Fibroblast of mammary gland (primary cell): Measurements from ENCODE around the gene CLDN6.

Experiments used
- DNase-seq: peaks from one replicate; pipeline ENCODE4 v3.0.0-alpha.2; 2010; ENCODE audit warnings: low read depth
- H3K4me3 ChIP-seq: 2 replicates; pipeline ENCODE4 v1.5.1; 2011; ENCODE audit warnings: low read depth, mild to moderate bottlenecking, low read length, moderate library complexity; ENCODE audit not compliant: control insufficient read depth
- TF ChIP-seq, protein P1 (sequence below): conservative IDR thresholded peaks from 2 replicates; pipeline ENCODE4 v1.5.1; 2011; ENCODE audit warnings: low read depth, low read length, inconsistent platforms; ENCODE audit not compliant: control insufficient read depth, insufficient read depth

Gene CLDN6, protein sequence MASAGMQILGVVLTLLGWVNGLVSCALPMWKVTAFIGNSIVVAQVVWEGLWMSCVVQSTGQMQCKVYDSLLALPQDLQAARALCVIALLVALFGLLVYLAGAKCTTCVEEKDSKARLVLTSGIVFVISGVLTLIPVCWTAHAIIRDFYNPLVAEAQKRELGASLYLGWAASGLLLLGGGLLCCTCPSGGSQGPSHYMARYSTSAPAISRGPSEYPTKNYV

DNA sequence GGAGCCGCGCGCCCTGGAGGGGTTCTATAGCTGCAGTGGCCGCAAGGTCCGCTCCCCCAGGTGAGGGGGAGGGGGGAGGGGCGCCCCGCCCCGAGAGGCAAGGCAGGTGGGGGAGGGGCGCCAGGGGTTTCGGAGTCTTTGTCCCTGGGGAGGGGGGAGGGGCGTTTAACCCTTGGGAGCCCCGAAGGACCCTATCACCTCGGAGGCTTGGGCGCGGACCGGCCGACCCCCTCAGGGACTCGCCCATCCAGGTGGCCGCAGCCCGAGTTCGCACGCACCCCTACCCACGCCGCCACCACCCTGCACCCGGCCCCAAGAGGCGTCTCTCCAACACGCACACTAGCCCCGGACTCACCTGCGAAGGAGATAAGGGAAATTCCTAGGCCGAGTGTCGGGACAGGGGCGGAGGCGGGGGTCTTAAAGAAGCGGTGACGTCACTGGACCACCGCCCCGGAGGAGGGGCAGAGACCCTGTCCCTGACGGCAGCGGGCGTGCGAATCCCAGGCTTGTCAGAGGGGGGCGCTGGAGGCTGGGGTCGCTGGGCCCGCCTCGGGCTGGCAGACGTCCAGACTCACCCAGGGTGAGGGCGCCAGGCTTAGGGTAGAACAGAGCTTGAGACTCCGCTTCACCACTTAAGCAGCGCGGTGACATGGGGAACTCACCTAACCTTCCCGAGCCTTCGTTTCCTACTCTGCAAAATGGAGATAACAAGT, at the start of gene CLDN6:
Gene CLDN6 (minus strand): TSS at position 390 of the 713 bp plus-strand sequence. CDS start 2,162 bp downstream, outside the sequence.
- TF ChIP-seq, protein P1, sequence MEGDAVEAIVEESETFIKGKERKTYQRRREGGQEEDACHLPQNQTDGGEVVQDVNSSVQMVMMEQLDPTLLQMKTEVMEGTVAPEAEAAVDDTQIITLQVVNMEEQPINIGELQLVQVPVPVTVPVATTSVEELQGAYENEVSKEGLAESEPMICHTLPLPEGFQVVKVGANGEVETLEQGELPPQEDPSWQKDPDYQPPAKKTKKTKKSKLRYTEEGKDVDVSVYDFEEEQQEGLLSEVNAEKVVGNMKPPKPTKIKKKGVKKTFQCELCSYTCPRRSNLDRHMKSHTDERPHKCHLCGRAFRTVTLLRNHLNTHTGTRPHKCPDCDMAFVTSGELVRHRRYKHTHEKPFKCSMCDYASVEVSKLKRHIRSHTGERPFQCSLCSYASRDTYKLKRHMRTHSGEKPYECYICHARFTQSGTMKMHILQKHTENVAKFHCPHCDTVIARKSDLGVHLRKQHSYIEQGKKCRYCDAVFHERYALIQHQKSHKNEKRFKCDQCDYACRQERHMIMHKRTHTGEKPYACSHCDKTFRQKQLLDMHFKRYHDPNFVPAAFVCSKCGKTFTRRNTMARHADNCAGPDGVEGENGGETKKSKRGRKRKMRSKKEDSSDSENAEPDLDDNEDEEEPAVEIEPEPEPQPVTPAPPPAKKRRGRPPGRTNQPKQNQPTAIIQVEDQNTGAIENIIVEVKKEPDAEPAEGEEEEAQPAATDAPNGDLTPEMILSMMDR, result peak; percentile 17
- no peak for DNase-seq
- no peak within 1 kb of the TSS for H3K4me3 ChIP-seq

DNA sequence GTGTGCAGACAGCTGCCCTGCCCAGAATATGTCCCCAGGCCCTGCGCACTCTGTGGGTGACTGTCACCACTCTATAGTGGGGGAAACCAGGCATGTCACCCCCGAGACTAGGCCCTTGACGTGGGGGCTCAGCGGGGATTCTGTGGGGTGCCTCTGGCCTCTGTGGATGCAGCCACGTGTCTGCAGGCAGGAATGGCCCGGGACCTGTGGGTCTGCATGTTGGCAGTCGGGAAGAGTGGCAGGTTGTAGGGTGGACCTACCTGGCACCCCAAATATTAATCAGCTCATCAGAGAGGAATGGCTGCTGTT, 48.4 kb upstream of the CLDN6 start:
- no peak overlapping the region for H3K4me3 ChIP-seq
- TF ChIP-seq, protein P1, result no peak
- no peak for DNase-seq

DNA sequence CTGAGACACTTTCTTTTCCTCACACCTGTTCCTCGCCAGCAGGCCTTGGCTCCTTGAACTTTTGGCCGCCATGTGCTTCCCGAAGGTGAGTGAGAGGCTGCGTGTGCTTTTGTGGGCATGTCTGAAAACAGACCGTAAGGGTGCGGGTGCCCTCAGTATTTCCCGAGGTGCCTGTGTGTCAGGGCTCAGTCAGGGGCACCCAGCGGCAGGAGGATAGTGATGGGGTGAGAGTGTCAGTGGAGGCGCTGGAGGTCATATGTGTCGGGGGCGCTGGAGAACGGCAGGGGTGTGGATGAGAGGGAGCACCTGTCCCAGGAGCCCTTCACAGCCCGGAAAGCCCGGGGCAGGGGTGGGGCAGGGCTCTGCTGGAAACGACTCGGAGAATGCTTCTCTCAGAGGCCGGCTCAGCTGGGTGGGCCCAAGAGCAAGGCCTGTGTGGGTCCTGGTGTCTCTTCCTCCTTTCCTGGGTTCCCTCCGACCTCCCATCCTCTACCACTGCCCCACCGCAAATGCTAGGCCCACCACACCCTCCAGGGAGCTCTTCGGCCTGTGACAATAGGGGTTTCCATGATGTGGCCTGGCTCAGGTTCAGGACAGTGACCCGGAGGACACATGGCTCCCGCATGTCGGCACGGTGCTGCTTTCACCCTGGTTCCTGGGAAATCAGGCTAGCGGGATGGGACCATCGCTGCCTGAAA, 47.9 kb upstream of the CLDN6 start:
- TF ChIP-seq, protein P1, result no peak
- peak overlapping the region; percentile 7 for H3K4me3 ChIP-seq
- no peak for DNase-seq

DNA sequence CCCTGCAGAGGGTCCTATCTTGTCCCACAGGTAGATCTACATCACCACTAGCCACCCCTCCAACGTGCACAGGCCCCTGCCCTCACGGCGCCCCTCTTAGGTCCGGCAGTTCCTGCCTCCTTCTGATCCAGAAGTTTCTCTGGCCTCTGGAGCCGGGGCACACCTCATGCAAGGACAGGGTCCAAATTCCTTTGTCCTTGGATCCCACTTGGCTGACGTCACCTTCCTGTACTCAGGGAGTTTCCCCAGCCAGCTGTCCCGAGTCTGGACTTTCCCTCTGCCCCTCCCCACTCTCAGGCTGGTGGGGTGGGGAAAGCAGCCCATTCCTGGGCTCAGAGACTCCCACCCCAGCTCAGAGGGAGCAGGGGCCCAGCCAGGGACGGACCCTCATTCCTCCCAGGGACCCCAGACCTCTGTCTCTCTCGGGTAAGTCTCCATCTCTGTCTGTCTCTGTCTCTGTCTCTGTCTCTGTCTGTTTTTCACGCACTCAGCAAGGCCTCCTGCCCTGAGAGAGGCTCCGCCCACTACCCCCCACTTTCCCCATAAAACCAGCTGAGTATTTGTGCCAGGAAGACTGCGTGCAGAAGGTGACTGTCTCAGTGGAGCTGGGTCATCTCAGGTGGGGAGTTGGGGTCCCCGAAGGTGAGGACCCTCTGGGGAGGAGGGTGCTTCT, 47.2 kb upstream of the CLDN6 start, which contains the start of gene IL32:
Gene IL32 (plus strand): TSS at position 572 of the 673 bp plus-strand sequence. CDS start 172 bp downstream, outside the sequence.
- peak; percentile 54 for DNase-seq
- TF ChIP-seq, protein P1, result no peak
- peak within 1 kb of the TSS; percentile 7 for H3K4me3 ChIP-seq

DNA sequence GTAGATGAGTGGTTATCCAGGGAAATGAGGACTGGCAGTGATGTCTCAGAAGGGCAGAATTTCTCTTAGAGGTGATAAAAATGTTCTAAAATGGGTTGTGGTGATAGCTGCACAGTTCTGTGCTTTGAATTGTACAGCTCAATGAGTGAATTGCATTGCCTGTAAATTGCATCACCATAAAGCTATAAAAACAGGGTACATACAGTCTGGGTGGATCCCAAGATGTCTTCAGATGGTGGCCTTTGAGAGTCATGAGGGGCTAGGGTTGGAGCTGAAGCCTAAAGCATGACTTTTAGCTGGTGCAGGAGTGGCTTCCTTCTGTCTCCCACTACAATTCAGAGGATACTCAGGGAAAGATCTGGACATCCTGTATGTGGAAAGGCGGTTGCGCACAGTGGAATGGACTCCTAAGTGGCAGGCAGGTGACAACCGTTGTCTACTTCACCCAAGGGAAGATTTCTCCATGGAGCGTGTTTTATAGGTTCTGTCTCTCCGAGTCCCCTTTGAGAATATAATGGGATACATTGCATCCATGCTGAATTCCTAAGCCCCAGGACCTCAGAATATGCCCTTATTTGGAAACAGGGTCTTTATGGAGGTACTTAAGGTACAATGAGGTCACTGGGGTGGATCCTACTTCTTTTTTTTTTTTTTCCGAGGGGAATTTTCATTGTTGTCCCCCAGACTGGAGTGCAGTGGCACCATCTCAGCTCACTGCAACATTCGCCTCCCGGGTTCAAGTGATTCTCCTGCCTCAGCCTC, 45.8 kb upstream of the CLDN6 start:
- no peak for DNase-seq
- TF ChIP-seq, protein P1, result no peak
- no peak overlapping the region for H3K4me3 ChIP-seq

DNA sequence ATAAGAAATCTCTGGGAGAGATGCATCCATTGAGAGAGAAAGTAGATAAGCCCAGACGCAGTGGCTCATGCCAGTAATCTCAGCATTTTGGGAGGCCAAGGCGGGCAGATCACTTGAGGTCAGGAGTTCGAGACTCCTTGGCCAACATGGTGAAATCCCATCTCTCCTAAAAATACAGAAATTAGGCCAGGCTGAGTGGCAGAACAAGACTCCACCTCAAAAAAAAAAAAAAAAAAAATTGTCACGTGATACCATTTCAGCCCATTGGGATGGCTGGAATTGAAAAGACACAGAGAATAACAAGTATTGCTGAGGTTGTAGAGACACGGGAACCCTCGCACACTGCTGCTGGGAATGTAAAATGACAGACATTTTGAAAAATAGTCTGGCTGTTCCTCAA, 44.6 kb upstream of the CLDN6 start:
- TF ChIP-seq, protein P1, result no peak
- no peak overlapping the region for H3K4me3 ChIP-seq
- DNase-seq, result no peak
